Fibroblast of villous mesenchyme (primary cell): Measurements from ENCODE around the gene MAPK11. TPM values are rescaled to one million over a fixed set of nuclear protein-coding genes. Genes with fewer than 3 reads are reported as not detected.

Experiments
- DNase-seq: peaks from one replicate; pipeline ENCODE4 v3.0.0-alpha.2; 2010; ENCODE audit warnings: low read depth
- H3K4me3 ChIP-seq: 2 replicates; pipeline ENCODE4 v1.5.1; 2011; ENCODE audit warnings: low read depth, mild to moderate bottlenecking, low read length
- total RNA-seq: library from RNA; depleted of rRNA; stranded (reverse); fragments of >200 nt; gene quantifications from 2 replicates; pipeline ENCODE4 v1.2.3, GENCODE V29; 2012
- TF ChIP-seq, protein P1 (sequence below): IDR thresholded peaks from 2 replicates; pipeline ENCODE4 v1.5.1; 2012; ENCODE audit warnings: low read depth, mild to moderate bottlenecking, low read length; ENCODE audit not compliant: insufficient read depth

MAPK11 gene
- total RNA-seq, 1 donor, result 6.5 TPM

DNA sequence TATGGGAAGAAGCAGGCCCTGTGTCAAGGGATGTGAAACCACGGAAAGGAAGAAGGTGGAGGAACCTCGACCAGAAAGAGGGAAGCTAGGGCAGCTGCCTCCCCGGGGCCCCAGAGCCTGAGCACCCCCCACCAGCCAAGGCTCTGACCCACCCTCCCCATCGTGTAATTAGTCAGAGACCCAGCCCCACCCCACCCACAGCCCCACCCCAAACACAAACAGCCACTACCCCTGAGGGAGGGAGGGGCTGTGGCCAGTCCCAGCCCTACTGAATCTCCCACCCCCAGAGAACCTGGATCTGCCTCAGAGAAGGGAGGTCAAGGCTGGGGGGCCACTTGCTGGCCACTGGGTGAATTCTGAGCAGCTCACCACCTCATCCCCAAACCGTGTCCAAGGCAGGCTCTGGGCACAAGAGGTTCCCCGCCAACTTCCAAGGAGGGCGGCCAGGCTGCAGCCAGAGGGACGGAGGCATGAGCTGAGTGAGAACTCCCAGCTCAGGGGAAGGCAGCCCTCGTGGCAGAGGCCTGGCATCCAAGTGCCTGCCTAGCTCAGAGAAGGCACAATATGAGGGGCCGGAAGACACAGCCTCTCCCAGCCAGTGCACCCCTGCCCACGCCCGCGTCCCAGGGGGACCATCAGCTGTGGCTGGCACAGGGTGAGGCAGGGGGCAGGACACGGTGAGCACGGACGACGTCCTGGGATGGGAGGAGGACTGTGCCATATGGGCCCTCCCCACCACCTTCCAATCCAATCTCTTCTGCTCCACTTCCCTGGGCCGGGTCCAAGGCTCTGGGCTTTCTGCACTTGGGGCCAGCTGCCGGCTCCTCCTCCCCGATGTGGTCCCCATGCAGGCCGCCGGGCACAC is 34.6 kb upstream of the MAPK11 start:
- TF ChIP-seq, protein P1, sequence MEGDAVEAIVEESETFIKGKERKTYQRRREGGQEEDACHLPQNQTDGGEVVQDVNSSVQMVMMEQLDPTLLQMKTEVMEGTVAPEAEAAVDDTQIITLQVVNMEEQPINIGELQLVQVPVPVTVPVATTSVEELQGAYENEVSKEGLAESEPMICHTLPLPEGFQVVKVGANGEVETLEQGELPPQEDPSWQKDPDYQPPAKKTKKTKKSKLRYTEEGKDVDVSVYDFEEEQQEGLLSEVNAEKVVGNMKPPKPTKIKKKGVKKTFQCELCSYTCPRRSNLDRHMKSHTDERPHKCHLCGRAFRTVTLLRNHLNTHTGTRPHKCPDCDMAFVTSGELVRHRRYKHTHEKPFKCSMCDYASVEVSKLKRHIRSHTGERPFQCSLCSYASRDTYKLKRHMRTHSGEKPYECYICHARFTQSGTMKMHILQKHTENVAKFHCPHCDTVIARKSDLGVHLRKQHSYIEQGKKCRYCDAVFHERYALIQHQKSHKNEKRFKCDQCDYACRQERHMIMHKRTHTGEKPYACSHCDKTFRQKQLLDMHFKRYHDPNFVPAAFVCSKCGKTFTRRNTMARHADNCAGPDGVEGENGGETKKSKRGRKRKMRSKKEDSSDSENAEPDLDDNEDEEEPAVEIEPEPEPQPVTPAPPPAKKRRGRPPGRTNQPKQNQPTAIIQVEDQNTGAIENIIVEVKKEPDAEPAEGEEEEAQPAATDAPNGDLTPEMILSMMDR, result no peak
- peak overlapping the region; percentile 80 for H3K4me3 ChIP-seq
- DNase-seq, result no peak

DNA sequence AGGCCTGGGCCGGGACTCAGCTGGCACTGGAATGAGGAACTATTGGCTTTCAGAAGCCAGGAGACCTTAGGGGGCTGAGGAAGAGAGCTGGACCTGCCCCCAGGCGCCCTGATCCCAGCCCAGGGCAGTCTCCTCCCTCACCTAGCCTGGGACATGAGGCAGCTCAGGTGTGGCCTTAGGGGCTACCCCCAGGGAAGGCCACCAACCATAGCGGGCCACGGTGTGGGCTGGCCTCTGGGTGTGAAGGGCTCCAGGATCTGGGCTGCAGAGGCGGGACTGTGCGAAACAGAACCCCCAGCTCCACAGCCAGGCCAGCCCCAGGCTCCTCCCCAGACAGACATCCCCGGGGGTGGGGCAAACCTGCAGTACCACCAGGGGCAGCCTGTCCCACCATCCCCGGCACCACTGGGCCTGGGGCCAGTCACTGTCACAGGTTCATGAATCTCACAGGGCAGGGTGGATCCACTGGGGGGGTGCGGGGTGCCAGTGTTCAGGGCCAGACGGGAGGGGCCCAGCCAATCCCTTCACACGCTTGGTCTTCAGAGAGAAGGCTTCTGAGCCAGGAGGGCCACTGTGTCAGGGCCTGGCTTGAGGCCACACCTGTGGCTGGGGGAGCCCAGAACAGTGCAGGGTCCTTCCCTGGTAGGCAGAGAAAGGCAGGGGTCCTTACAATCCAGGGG is 33.8 kb upstream of the MAPK11 start:
- DNase-seq, result no peak
- H3K4me3 ChIP-seq, result peak overlapping the region; percentile 80
- TF ChIP-seq, protein P1, result peak; percentile 17

DNA sequence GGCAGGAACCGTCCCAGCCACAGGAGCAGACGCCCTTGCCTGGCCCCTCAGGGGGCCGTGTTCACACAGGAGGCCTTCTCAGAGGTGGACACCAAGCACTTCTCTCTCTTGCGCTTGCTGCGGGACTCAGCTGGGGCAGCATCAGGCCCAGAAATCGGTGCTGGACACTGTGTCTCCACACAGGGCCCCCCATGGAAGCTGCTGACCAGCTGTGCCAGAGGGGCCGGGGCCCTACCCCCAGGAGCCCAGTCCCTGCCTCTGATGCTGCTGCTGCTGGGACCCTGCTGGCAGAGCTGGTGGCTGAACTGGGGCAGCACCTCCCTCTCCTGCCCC is 33.3 kb upstream of the MAPK11 start:
- DNase-seq, result no peak
- peak overlapping the region; percentile 80 for H3K4me3 ChIP-seq
- TF ChIP-seq, protein P1, result no peak

DNA sequence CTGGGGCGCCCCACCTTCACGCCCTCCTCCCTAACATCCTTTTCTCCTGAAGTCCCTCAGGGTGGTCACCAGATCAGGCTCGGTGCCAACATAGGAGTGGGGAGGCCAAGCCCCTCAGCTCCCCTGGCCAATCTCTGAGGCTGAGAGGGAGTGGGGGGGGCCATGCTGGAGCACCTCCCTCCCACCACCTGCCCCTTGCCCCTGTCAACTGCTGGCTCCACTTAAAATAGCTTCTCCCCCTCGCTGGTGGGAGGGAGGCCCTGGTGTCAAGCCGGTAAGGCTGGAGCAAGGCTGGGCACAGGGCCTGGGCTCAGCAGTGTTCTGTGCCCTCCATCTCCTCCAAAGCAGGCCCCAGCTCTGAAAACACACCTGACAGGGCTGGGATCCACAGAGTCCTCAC is 32.4 kb upstream of the MAPK11 start:
- no peak for DNase-seq
- TF ChIP-seq, protein P1, result no peak
- no peak overlapping the region for H3K4me3 ChIP-seq

DNA sequence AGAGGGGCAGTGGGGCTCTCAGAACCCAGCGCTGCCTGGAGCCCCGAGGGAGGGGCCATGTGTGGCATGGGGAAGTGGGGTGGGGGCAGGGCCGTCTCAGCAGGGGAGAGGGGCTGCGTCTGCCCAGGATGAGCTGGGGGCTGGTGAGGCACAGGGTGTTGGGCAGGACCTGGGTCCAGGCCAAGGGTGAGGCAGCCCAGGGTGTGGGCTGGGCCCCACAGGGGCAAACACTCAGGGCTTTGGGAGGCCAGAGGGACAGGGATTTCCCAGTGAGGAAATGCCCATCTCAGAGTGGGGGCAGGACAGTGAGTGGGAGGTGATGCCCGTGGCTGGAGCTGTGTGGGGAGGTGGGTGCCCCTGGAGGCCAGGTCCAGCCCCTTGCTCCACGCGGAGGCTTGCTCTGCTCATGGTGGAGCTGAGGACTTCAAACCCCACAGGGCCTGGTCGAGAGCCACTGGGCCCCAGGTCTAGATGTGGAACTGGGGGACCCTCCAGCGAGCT is 31.9 kb upstream of the MAPK11 start:
- peak overlapping the region; percentile 6 for H3K4me3 ChIP-seq
- TF ChIP-seq, protein P1, result no peak
- no peak for DNase-seq

DNA sequence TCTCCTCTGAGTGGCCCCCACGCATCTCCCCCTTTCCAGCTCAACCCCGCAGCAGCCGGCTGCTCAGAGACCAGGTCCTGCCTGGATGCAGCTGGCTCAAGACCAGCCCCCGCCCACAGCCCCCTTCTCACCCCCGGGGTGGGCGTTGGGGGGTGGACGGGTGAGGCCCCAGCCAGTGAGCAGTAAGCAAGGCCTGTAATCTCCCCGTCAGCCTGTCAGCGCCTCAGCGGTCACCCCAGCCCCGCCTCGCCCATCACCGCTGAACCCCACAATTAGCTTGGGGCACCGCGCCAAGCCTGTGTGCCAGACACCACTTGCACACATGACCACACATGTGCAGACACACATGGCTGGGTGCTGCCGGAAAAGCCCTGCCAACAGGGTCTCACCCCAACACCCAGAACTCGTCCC is 31.4 kb upstream of the MAPK11 start:
- TF ChIP-seq, protein P1, result no peak
- H3K4me3 ChIP-seq, result peak overlapping the region; percentile 6
- DNase-seq, result no peak
